PC-3 (cell line): ENCODE measurements around the gene GAS2L3. TPM values are rescaled to one million over a fixed set of nuclear protein-coding genes. Genes with fewer than 3 reads are reported as not detected.

Source experiments
- ATAC-seq: fragments of 200-7000 bp; cut with Tn5 transposase; 2 replicates; pipeline ENCODE4 v1.9.1; 2020; ENCODE audit warnings: mild to moderate bottlenecking, moderate library complexity
- BruUV-seq: library from RNA; stranded (reverse); fragments of 400-500 nt; replicated peaks from 2 replicates; lab custom pipeline; 2021; lab: Mats Ljungman, UMichigan
- CTCF ChIA-PET: fragments of 300-600 bp; sonication (Branson Sonifier 250); formaldehyde crosslinking; loops from one replicate; lab custom pipeline; 2022; ENCODE audit warnings: antibody characterized with exemption; lab: Charles Lee
- POLR2A ChIA-PET: fragments of 300-600 bp; sonication (Branson Sonifier 250); formaldehyde crosslinking; loops from one replicate; lab custom pipeline; 2022; ENCODE audit warnings: antibody characterized with exemption; ENCODE audit not compliant: unreplicated experiment; lab: Charles Lee
- DNase-seq: peaks from one replicate; pipeline ENCODE4 v3.0.0-alpha.2; 2015
- H2AFZ ChIP-seq: fragments of 300-600 bp; sonication (generic); 2 replicates; pipeline ENCODE4 v1.6.0; 2016; ENCODE audit warnings: antibody characterized with exemption, low read length
- H3F3A ChIP-seq: fragments of 300-600 bp; sonication (generic); one replicate; pipeline ENCODE4 v1.6.0; 2017; ENCODE audit warnings: antibody characterized with exemption, low read length, control low read depth, mild to moderate bottlenecking; ENCODE audit not compliant: unreplicated experiment
- H3K27ac ChIP-seq: fragments of 300-600 bp; sonication (generic); 2 replicates; pipeline ENCODE4 v1.5.1; 2016; ENCODE audit warnings: mild to moderate bottlenecking, low read length
- H3K27me3 ChIP-seq: fragments of 300-600 bp; sonication (generic); 2 replicates; pipeline ENCODE4 v1.6.1; 2016; ENCODE audit warnings: low read length, mixed read lengths
- H3K36me3 ChIP-seq: fragments of 300-600 bp; sonication (generic); 2 replicates; pipeline ENCODE4 v1.6.1; 2016; ENCODE audit warnings: low read depth, mixed run types, low read length, mixed read lengths
- H3K4me1 ChIP-seq: fragments of 300-600 bp; sonication (generic); 2 replicates; pipeline ENCODE4 v1.5.1; 2016; ENCODE audit warnings: low read length; ENCODE audit not compliant: insufficient read depth
- H3K4me2 ChIP-seq: fragments of 300-600 bp; sonication (generic); 2 replicates; pipeline ENCODE4 v1.6.0; 2016; ENCODE audit warnings: low read length
- H3K4me3 ChIP-seq: fragments of 300-600 bp; sonication (generic); 2 replicates; pipeline ENCODE4 v1.5.1; 2016; ENCODE audit warnings: mild to moderate bottlenecking, low read length, mixed read lengths
- H3K79me2 ChIP-seq: fragments of 300-600 bp; sonication (generic); 2 replicates; pipeline ENCODE4 v1.6.1; 2017; ENCODE audit warnings: low read length, mixed read lengths
- H3K9ac ChIP-seq: fragments of 300-600 bp; sonication (generic); 2 replicates; pipeline ENCODE4 v1.6.0; 2016; ENCODE audit warnings: mild to moderate bottlenecking, low read length
- H3K9me2 ChIP-seq: fragments of 300-600 bp; sonication (generic); replicated peaks from 2 replicates; pipeline ENCODE4 v1.6.1; 2016; ENCODE audit warnings: mixed run types, low read length, mixed read lengths
- H3K9me3 ChIP-seq: fragments of 300-600 bp; sonication (generic); 2 replicates; pipeline ENCODE4 v1.6.1; 2016; ENCODE audit warnings: low read length, mixed read lengths
- H4K20me1 ChIP-seq: fragments of 300-600 bp; sonication (generic); 2 replicates; pipeline ENCODE4 v1.6.1; 2016; ENCODE audit warnings: low read length, mixed read lengths
- EZH2 ChIP-seq: fragments of 300-600 bp; sonication (generic); IDR thresholded peaks from one replicate; pipeline ENCODE4 v1.6.1; 2017; ENCODE audit warnings: antibody characterized with exemption, mild to moderate bottlenecking, low read length; ENCODE audit not compliant: unreplicated experiment
- EZH2phosphoT487 ChIP-seq: fragments of 300-600 bp; sonication (generic); IDR thresholded peaks from 2 replicates; pipeline ENCODE4 v1.6.1; 2018; ENCODE audit warnings: mild to moderate bottlenecking, antibody characterized with exemption, low read length, borderline replicate concordance
- intact Hi-C: fragments of 100-400 bp; cut with micrococcal nuclease; formaldehyde crosslinking; loops from 2 replicates; pipeline ENCODE4 v1.9.0; 2023
- total RNA-seq: library from RNA; depleted of rRNA; stranded (reverse); fragments of >200 nt; gene quantifications from 2 replicates; pipeline ENCODE4 v1.2.3, GENCODE V29; 2014
- TF ChIP-seq, protein P1 (sequence below): fragments of 300-600 bp; sonication (generic); conservative IDR thresholded peaks from 2 replicates; pipeline ENCODE4 v1.5.1; 2017; ENCODE audit warnings: antibody characterized with exemption, low read depth, mild to moderate bottlenecking, low read length

Gene GAS2L3
- total RNA-seq, 1 experiment from 2014 or later: 27.8 TPM

DNA sequence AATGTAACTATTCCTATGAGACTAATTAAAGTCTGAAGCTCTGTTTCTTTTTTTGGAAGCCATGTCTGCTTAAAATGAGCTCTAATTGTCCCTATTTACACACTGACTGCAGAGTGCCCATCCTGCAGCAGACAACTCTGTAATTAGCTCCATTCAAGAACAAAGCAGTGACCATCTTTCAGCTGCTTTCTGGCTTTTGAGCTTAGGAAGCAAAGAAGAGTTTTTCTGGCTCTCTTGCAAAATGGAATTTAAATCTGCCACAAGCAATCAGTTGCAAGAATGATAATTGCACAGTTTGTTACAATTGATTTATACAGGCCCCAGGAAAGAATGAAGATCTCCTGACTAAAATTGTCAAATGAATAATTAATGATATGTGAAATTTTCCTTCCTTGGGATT is 83.4 kb downstream of the GAS2L3 start:
- Histone ChIP-seq H2AFZ (no peak overlapping the region), H3K4me2 (no peak overlapping the region), H3K9me3 (no peaks in the 10 kb centered on the region), H3F3A (no peaks in the 10 kb centered on the region), H3K9ac (no peak overlapping the region), H4K20me1 (no peaks in the 10 kb centered on the region), H3K27me3 (peaks cover 39% of the 10 kb centered on the region), H3K36me3 (no peaks in the 10 kb centered on the region), H3K27ac (no peak overlapping the region), H3K4me3 (no peak overlapping the region), H3K79me2 (no peaks in the 10 kb centered on the region), H3K4me1 (no peaks in the 10 kb centered on the region), H3K9me2 (no peaks in the 10 kb centered on the region)
- intact Hi-C loops: no loop called here
- ChIA-PET POLR2A (no interaction called here), CTCF (interaction anchor here (0.5 kb wide), 1 partner anchor 428 kb away, joined by 10 read pairs; no protein-coding TSS in a partner anchor)
- ATAC-seq (no peak), DNase-seq (no peak)
- no TSS peak for BruUV-seq
- TF ChIP-seq EZH2 (no peak), EZH2phosphoT487 (no peak)
- TF ChIP-seq, protein P1, sequence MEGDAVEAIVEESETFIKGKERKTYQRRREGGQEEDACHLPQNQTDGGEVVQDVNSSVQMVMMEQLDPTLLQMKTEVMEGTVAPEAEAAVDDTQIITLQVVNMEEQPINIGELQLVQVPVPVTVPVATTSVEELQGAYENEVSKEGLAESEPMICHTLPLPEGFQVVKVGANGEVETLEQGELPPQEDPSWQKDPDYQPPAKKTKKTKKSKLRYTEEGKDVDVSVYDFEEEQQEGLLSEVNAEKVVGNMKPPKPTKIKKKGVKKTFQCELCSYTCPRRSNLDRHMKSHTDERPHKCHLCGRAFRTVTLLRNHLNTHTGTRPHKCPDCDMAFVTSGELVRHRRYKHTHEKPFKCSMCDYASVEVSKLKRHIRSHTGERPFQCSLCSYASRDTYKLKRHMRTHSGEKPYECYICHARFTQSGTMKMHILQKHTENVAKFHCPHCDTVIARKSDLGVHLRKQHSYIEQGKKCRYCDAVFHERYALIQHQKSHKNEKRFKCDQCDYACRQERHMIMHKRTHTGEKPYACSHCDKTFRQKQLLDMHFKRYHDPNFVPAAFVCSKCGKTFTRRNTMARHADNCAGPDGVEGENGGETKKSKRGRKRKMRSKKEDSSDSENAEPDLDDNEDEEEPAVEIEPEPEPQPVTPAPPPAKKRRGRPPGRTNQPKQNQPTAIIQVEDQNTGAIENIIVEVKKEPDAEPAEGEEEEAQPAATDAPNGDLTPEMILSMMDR: no peak

GRCh38 chr12:100661300-100661951 is 87.9 kb downstream of the GAS2L3 start:
- TF ChIP-seq EZH2phosphoT487: no peak
- TF ChIP-seq, protein P1: no peak
- TF ChIP-seq EZH2: no peak
- ChIA-PET CTCF (interaction anchor here (0.6 kb wide), 1 partner anchor 313 kb away, joined by 3 read pairs; no protein-coding TSS in a partner anchor), POLR2A (no interaction called here)
- Histone ChIP-seq H4K20me1 (no peaks in the 10 kb centered on the region), H3K9me2 (no peaks in the 10 kb centered on the region), H3K9me3 (no peaks in the 10 kb centered on the region), H3K4me2 (no peak overlapping the region), H2AFZ (no peak overlapping the region), H3K4me1 (no peaks in the 10 kb centered on the region), H3F3A (no peaks in the 10 kb centered on the region), H3K79me2 (no peaks in the 10 kb centered on the region), H3K27ac (no peak overlapping the region), H3K36me3 (no peaks in the 10 kb centered on the region), H3K4me3 (no peak overlapping the region), H3K27me3 (peaks cover 24% of the 10 kb centered on the region), H3K9ac (no peak overlapping the region)
- intact Hi-C loops: no loop called here
- ATAC-seq: no peak
- BruUV-seq: no TSS peak
- DNase-seq: no peak

GRCh38 chr12:100666588-100666987 is 93.1 kb downstream of the GAS2L3 start:
- intact Hi-C loops: loop anchor here (5.0 kb wide), 1 partner anchor 94 kb away; the partner anchor contains the start of gene GAS2L3
- no peak overlapping the region for H3K27ac ChIP-seq
- H3K9ac ChIP-seq: no peak overlapping the region
- H3K27me3 ChIP-seq: peaks cover 23% of the 10 kb centered on the region
- no peaks in the 10 kb centered on the region for H4K20me1 ChIP-seq
- no peaks in the 10 kb centered on the region for H3K9me2 ChIP-seq
- H3K4me3 ChIP-seq: no peak overlapping the region
- BruUV-seq: no TSS peak
- H3K4me1 ChIP-seq: no peaks in the 10 kb centered on the region
- TF ChIP-seq EZH2 (no peak), EZH2phosphoT487 (no peak)
- TF ChIP-seq, protein P1: no peak
- H3K36me3 ChIP-seq: no peaks in the 10 kb centered on the region
- no peaks in the 10 kb centered on the region for H3F3A ChIP-seq
- H2AFZ ChIP-seq: no peak overlapping the region
- ChIA-PET POLR2A (no interaction called here), CTCF (no interaction called here)
- no peak; the same call in 1 of the 2 replicates for ATAC-seq
- H3K79me2 ChIP-seq: no peaks in the 10 kb centered on the region
- DNase-seq: no peak
- H3K9me3 ChIP-seq: no peaks in the 10 kb centered on the region
- no peak overlapping the region for H3K4me2 ChIP-seq
